GM21717 (cell line): ENCODE data around the gene GDF15.
A peak's percentile ranks its signal among the peaks of the same experiment; 100 is the strongest.
"Not testable (repeated sequence)": the region's sequence is repeated elsewhere in the genome, so short reads cannot be mapped to it uniquely, and the experiment has no call there.

Experiments
- ATAC-seq: cut with Tn5 transposase; IDR thresholded peaks from one replicate; pipeline ENCODE4 v1.9.1; 2021; ENCODE audit warnings: mild to moderate bottlenecking, moderate library complexity; ENCODE audit not compliant: unreplicated experiment

GDF15 gene

GRCh38 chr19:18363787-18364186 is 22.2 kb upstream of the GDF15 start:
- ATAC-seq = no peak

- ATAC-seq = not testable (repeated sequence)
Observed at GRCh38 chr19:18364277-18364825, 21.6 kb upstream of the GDF15 start.

- no peak for ATAC-seq
Observed at GRCh38 chr19:18364826-18365528, 21.0 kb upstream of the GDF15 start.

- no peak for ATAC-seq
Observed at GRCh38 chr19:18366021-18366435, 19.9 kb upstream of the GDF15 start.

- no peak for ATAC-seq
Observed at GRCh38 chr19:18368504-18369222, 17.3 kb upstream of the GDF15 start.

GRCh38 chr19:18373407-18373891 is 12.5 kb upstream of the GDF15 start:
- no peak for ATAC-seq

GRCh38 chr19:18373892-18374629 is 11.9 kb upstream of the GDF15 start:
- peak; percentile 71 for ATAC-seq

- ATAC-seq = no peak
Observed at GRCh38 chr19:18377026-18377425, 8.9 kb upstream of the GDF15 start.

GRCh38 chr19:18379803-18380747 is 5.9 kb upstream of the GDF15 start:
- ATAC-seq = no peak

GRCh38 chr19:18380843-18381242 is 5.1 kb upstream of the GDF15 start:
- ATAC-seq = no peak

- not testable (repeated sequence) for ATAC-seq
Observed at GRCh38 chr19:18383622-18384021, 2.3 kb upstream of the GDF15 start.

GRCh38 chr19:18384775-18385174 is 1.2 kb upstream of the GDF15 start:
- no peak for ATAC-seq

GRCh38 chr19:18385359-18385674 is 641 bp upstream of the GDF15 start:
- no peak for ATAC-seq

- no peak for ATAC-seq
Observed at GRCh38 chr19:18386543-18387271, 749 bp downstream of the GDF15 start.

- ATAC-seq = no peak
Observed at GRCh38 chr19:18388100-18388959, 2.4 kb downstream of the GDF15 start.

- no peak for ATAC-seq
Observed at GRCh38 chr19:18388960-18389725, 3.2 kb downstream of the GDF15 start.

GRCh38 chr19:18389726-18390064 is 3.7 kb downstream of the GDF15 start:
- ATAC-seq = no peak
